ENCODE results near the gene NTMT2. TPM values are rescaled to one million over a fixed set of nuclear protein-coding genes. Genes with fewer than 3 reads are reported as not detected.

NTMT2 gene
- total RNA-seq, 8 experiments from 2014 or later: not detected

- H3K27ac ChIP-seq: no peak overlapping the region
Measured at GRCh38 chr1:170218257-170218650, 72.5 kb downstream of the NTMT2 start.

More at GRCh38 chr1:170218257-170218650, 72.5 kb downstream of the NTMT2 start:
- peaks cover 4 to 18% of the 10 kb centered on the region in 2 donors for H3K4me1 ChIP-seq (replicated peaks in 1 of 2)
- in situ Hi-C loops (cut with MboI; ENCODE audit: low pct_unique_long_range_greater_than_20kb in 2 of 9, low sequenced_read_pairs in 9 of 9, unreplicated experiment in 9 of 9): loop anchor here in 1 of 9 experiments (25.0 kb wide), 1 partner anchor 444 kb away; the partner anchor contains the start of gene PRRX1
- H3K4me3 ChIP-seq: no peak overlapping the region
- WGBS, 10 experiments: 0 to 100% (median 79%) methylated on average over 1 to 4 of the region's 4 CpGs; no CpG with 5 or more reads in 3 of the 10 experiments
- ATAC-seq (replicated peaks in 6 of 8): no peak

Other genes with a start within 250 kb of the NTMT2 start
- gene KIFAP3, start 71.3 kb upstream of the NTMT2 start, total RNA-seq: 100 to 1,000 TPM in 4 of 8 experiments, 10 to 100 TPM in 4; 17.1 to 141 (median 88.8) TPM